Astrocyte of the spinal cord (primary cell): ENCODE data around the gene MRPL57.

Source experiments
- DNase-seq: peaks from one replicate; pipeline ENCODE4 v3.0.0; 2011; ENCODE audit warnings: low read depth, low spot score
- H3K4me3 ChIP-seq: 2 replicates; pipeline ENCODE4 v1.5.1; 2011; ENCODE audit warnings: low read depth, mild to moderate bottlenecking, low read length, moderate library complexity
- CTCF ChIP-seq: IDR thresholded peaks from 2 replicates; pipeline ENCODE4 v1.5.1; 2012; ENCODE audit warnings: low read depth, mild to moderate bottlenecking, low read length, inconsistent platforms
- in situ Hi-C: cut with HindIII; loops from 2 replicates; pipeline ENCODE4 v1.10.0; 2017; ENCODE audit warnings: low sequenced_read_pairs

The MRPL57 gene

GRCh38 chr13:21227917-21228316 is 51.5 kb downstream of the MRPL57 start:
- no peak for DNase-seq
- TF ChIP-seq CTCF: no peak
- no peak overlapping the region for H3K4me3 ChIP-seq
- in situ Hi-C loops: no loop called here
